A673 (cell line): Measurements from ENCODE around the gene TRIM65. TPM values are rescaled to one million over a fixed set of nuclear protein-coding genes. Genes with fewer than 3 reads are reported as not detected.

Experiments
- BruUV-seq: library from RNA; stranded (reverse); fragments of 400-500 nt; replicated peaks from 2 replicates; lab custom pipeline; 2021; lab: Mats Ljungman, UMichigan
- CTCF ChIA-PET: fragments of 300-600 bp; sonication (Branson Sonifier 250); formaldehyde crosslinking; loops from one replicate; lab custom pipeline; 2022; ENCODE audit warnings: antibody characterized with exemption; lab: Charles Lee
- POLR2A ChIA-PET: fragments of 300-600 bp; sonication (Branson Sonifier 250); formaldehyde crosslinking; loops from one replicate; lab custom pipeline; 2022; ENCODE audit warnings: antibody characterized with exemption; ENCODE audit not compliant: low non-redundant PET; lab: Charles Lee
- DNase-seq: peaks from one replicate; pipeline ENCODE4 v3.0.0-alpha.2; 2015; ENCODE audit warnings: low spot score
- H3K27ac ChIP-seq: fragments of 200-600 bp; sonication (generic); 2 replicates; pipeline ENCODE4 v1.5.1; 2016; ENCODE audit warnings: mixed run types, low read depth, mild to moderate bottlenecking, mixed read lengths, antibody characterized with exemption, low read length; ENCODE audit not compliant: poor library complexity, severe bottlenecking
- H3K27me3 ChIP-seq: fragments of 200-600 bp; sonication (generic); replicated peaks from 2 replicates; pipeline ENCODE4 v1.6.1; 2017; ENCODE audit warnings: mixed run types, low read depth, mild to moderate bottlenecking, mixed read lengths, antibody characterized with exemption, low read length; ENCODE audit not compliant: insufficient read depth, poor library complexity
- H3K36me3 ChIP-seq: fragments of 200-600 bp; sonication (generic); 2 replicates; pipeline ENCODE4 v1.6.1; 2016; ENCODE audit warnings: mixed run types, mild to moderate bottlenecking, mixed read lengths, antibody characterized with exemption, low read length; ENCODE audit not compliant: insufficient read depth, poor library complexity, severe bottlenecking
- H3K4me1 ChIP-seq: fragments of 200-600 bp; sonication (generic); 2 replicates; pipeline ENCODE4 v1.6.1; 2017; ENCODE audit warnings: mixed run types, mild to moderate bottlenecking, mixed read lengths, antibody characterized with exemption, low read length; ENCODE audit not compliant: insufficient read depth, poor library complexity, severe bottlenecking
- H3K4me3 ChIP-seq: fragments of 200-600 bp; sonication (generic); 2 replicates; pipeline ENCODE4 v1.5.1; 2016; ENCODE audit warnings: low read depth, mixed run types, mild to moderate bottlenecking, mixed read lengths, low read length; ENCODE audit not compliant: poor library complexity, severe bottlenecking
- H3K9me3 ChIP-seq: fragments of 200-600 bp; sonication (generic); 2 replicates; pipeline ENCODE4 v1.6.1; 2016; ENCODE audit warnings: mixed run types, low read depth, mild to moderate bottlenecking, mixed read lengths, antibody characterized with exemption, low read length; ENCODE audit not compliant: poor library complexity, severe bottlenecking
- EZH2 ChIP-seq: fragments of 200-600 bp; sonication (generic); IDR thresholded peaks from 2 replicates; pipeline ENCODE4 v1.6.1; 2017; ENCODE audit warnings: borderline replicate concordance, low read depth, mild to moderate bottlenecking, mixed read lengths, antibody characterized with exemption, low read length; ENCODE audit not compliant: poor library complexity, severe bottlenecking
- intact Hi-C: fragments of 100-400 bp; cut with micrococcal nuclease; formaldehyde crosslinking; loops from one replicate; pipeline ENCODE4 v1.10.0; 2022; ENCODE audit not compliant: unreplicated experiment
- total RNA-seq: library from RNA; stranded (reverse); gene quantifications from 2 replicates; pipeline ENCODE4 v1.2.3, GENCODE V29; 2021
- TF ChIP-seq, protein P1 (sequence below): fragments of 300-800, 200-600 bp; sonication (generic); conservative IDR thresholded peaks from 2 replicates; pipeline ENCODE4 v1.5.1; 2017; ENCODE audit warnings: low read depth, mild to moderate bottlenecking, antibody characterized with exemption, low read length, moderate library complexity, mixed read lengths

Gene TRIM65
- total RNA-seq, 1 experiment from 2014 or later: 47.9 TPM

GRCh38 chr17:75925912-75926311 lies 29.2 kb upstream of the TRIM65 start:
- Histone ChIP-seq H3K4me1 (no peaks in the 10 kb centered on the region), H3K36me3 (peaks cover 18% of the 10 kb centered on the region), H3K27ac (no peak overlapping the region), H3K4me3 (no peak overlapping the region), H3K27me3 (no peaks in the 10 kb centered on the region), H3K9me3 (no peaks in the 10 kb centered on the region)
- CTCF ChIA-PET: interaction anchor here (1.0 kb wide), 1 partner anchor 80 kb away, joined by 3 read pairs; no protein-coding TSS in a partner anchor
- TF ChIP-seq EZH2: no peak
- TF ChIP-seq, protein P1, sequence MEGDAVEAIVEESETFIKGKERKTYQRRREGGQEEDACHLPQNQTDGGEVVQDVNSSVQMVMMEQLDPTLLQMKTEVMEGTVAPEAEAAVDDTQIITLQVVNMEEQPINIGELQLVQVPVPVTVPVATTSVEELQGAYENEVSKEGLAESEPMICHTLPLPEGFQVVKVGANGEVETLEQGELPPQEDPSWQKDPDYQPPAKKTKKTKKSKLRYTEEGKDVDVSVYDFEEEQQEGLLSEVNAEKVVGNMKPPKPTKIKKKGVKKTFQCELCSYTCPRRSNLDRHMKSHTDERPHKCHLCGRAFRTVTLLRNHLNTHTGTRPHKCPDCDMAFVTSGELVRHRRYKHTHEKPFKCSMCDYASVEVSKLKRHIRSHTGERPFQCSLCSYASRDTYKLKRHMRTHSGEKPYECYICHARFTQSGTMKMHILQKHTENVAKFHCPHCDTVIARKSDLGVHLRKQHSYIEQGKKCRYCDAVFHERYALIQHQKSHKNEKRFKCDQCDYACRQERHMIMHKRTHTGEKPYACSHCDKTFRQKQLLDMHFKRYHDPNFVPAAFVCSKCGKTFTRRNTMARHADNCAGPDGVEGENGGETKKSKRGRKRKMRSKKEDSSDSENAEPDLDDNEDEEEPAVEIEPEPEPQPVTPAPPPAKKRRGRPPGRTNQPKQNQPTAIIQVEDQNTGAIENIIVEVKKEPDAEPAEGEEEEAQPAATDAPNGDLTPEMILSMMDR: no peak
- intact Hi-C loops: no loop called here
- POLR2A ChIA-PET: no interaction called here
- BruUV-seq: no TSS peak
- DNase-seq: no peak

DNA sequence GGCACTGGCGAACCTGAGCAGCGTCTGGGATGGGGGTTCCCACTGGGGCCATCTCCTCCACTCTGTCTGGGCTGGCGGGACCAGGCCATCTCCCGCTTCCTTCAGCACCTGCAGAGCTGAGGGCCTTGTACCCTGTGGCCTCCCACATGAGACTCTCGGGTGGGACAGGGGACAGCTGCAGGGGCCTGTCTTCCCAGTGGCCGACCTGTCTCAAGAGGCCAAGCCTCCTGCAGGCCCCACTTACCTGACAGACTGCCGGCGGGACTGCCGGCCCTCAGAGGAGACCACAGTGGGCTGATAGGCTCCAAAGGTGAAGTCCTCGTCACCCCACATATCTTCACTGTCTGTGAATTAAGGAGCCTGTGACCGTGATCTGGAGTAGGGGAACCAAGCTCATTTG lies 28.4 kb upstream of the TRIM65 start:
- Histone ChIP-seq H3K36me3 (peaks cover 18% of the 10 kb centered on the region), H3K4me1 (no peaks in the 10 kb centered on the region), H3K9me3 (no peaks in the 10 kb centered on the region), H3K27ac (no peak overlapping the region), H3K4me3 (no peak overlapping the region), H3K27me3 (no peaks in the 10 kb centered on the region)
- no peak for DNase-seq
- intact Hi-C loops: no loop called here
- no TSS peak for BruUV-seq
- TF ChIP-seq, protein P1: no peak
- no peak for TF ChIP-seq EZH2
- POLR2A ChIA-PET: no interaction called here
- CTCF ChIA-PET: interaction anchor here (1.0 kb wide), 1 partner anchor 81 kb away, joined by 3 read pairs; no protein-coding TSS in a partner anchor

- Histone ChIP-seq H3K4me1 (no peaks in the 10 kb centered on the region), H3K27ac (no peak overlapping the region), H3K9me3 (no peaks in the 10 kb centered on the region), H3K36me3 (peaks cover 20% of the 10 kb centered on the region), H3K4me3 (no peak overlapping the region), H3K27me3 (no peaks in the 10 kb centered on the region)
- ChIA-PET CTCF (no interaction called here), POLR2A (no interaction called here)
- no peak for TF ChIP-seq EZH2
- TF ChIP-seq, protein P1: no peak
- BruUV-seq: no TSS peak
- DNase-seq: no peak
- intact Hi-C loops: no loop called here
Measured at GRCh38 chr17:75922963-75923874, 26.5 kb upstream of the TRIM65 start.
